HCT116 (cell line): ENCODE results near the gene ADM2.

ENCODE experiments used
- ATF3 ChIP-seq: IDR thresholded peaks from 2 replicates; pipeline ENCODE4 v1.6.1; 2012
- CTCF ChIP-seq, 3 experiments: fragments of 200-600 bp in 1 of 3; sonication (generic) in 1 of 3; IDR thresholded peaks in 2 of 3; conservative IDR thresholded peaks in 1 of 3; 2 replicates each; pipeline ENCODE4 v1.5.1; 2012 to 2017; ENCODE audit warnings: low read depth in 2 of 3, low read length in 2 of 3, antibody characterized with exemption in 1 of 3, borderline replicate concordance in 1 of 3, control low read depth in 1 of 3, mild to moderate bottlenecking in 1 of 3, mixed read lengths in 1 of 3, mixed run types in 1 of 3, moderate library complexity in 1 of 3; ENCODE audit not compliant: insufficient read depth in 1 of 3
- JUND ChIP-seq: IDR thresholded peaks from 2 replicates; pipeline ENCODE4 v1.6.1; 2012
- POLR2A ChIP-seq: IDR thresholded peaks from 2 replicates; pipeline ENCODE4 v1.7.0; 2011; ENCODE audit warnings: borderline replicate concordance; ENCODE audit not compliant: insufficient read depth, insufficient read length; ENCODE audit errors: extremely low read depth
- POLR2AphosphoS5 ChIP-seq: IDR thresholded peaks from 2 replicates; pipeline ENCODE4 v1.6.1; 2011; ENCODE audit warnings: mild to moderate bottlenecking, low read depth, low read length, moderate library complexity
- RAD21 ChIP-seq: IDR thresholded peaks from 2 replicates; pipeline ENCODE4 v1.6.1; 2012; ENCODE audit warnings: low read depth, mild to moderate bottlenecking
- SIN3A ChIP-seq: IDR thresholded peaks from 2 replicates; pipeline ENCODE4 v1.6.1; 2012; ENCODE audit warnings: low read depth
- YY1 ChIP-seq: IDR thresholded peaks from 2 replicates; pipeline ENCODE4 v1.6.1; 2011; ENCODE audit warnings: low read length, low read depth, moderate library complexity, mild to moderate bottlenecking; ENCODE audit not compliant: insufficient replicate concordance; ENCODE audit errors: extremely low read depth
- ZNF274 ChIP-seq: fragments of 200-500 bp; sonication (Bioruptor generic); IDR thresholded peaks from 2 replicates; pipeline ENCODE4 v1.6.1; 2014; ENCODE audit warnings: mild to moderate bottlenecking, low read depth, low read length, inconsistent platforms
- TF ChIP-seq, protein P1 (sequence below): IDR thresholded peaks from 2 replicates; pipeline ENCODE4 v1.6.1; 2012
- TF ChIP-seq, protein P2 (sequence below): IDR thresholded peaks from 2 replicates; pipeline ENCODE4 v1.6.1; 2012; ENCODE audit warnings: low read depth

- no peak for TF ChIP-seq CTCF (IDR thresholded peaks at IDR 0.05 in 2 of 3, conservative IDR thresholded peaks at IDR 0.05 in 1 of 3; ENCODE audit: borderline replicate concordance in 1 of 3, insufficient read depth in 1 of 3, low read depth in 2 of 3, low read length in 2 of 3)
- TF ChIP-seq POLR2AphosphoS5 = no peak
- no peak for TF ChIP-seq JUND
- TF ChIP-seq POLR2A = no peak
- no peak for TF ChIP-seq RAD21
- no peak for TF ChIP-seq ZNF274
- TF ChIP-seq, protein P1, sequence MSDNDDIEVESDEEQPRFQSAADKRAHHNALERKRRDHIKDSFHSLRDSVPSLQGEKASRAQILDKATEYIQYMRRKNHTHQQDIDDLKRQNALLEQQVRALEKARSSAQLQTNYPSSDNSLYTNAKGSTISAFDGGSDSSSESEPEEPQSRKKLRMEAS = no peak
- TF ChIP-seq, protein P2, sequence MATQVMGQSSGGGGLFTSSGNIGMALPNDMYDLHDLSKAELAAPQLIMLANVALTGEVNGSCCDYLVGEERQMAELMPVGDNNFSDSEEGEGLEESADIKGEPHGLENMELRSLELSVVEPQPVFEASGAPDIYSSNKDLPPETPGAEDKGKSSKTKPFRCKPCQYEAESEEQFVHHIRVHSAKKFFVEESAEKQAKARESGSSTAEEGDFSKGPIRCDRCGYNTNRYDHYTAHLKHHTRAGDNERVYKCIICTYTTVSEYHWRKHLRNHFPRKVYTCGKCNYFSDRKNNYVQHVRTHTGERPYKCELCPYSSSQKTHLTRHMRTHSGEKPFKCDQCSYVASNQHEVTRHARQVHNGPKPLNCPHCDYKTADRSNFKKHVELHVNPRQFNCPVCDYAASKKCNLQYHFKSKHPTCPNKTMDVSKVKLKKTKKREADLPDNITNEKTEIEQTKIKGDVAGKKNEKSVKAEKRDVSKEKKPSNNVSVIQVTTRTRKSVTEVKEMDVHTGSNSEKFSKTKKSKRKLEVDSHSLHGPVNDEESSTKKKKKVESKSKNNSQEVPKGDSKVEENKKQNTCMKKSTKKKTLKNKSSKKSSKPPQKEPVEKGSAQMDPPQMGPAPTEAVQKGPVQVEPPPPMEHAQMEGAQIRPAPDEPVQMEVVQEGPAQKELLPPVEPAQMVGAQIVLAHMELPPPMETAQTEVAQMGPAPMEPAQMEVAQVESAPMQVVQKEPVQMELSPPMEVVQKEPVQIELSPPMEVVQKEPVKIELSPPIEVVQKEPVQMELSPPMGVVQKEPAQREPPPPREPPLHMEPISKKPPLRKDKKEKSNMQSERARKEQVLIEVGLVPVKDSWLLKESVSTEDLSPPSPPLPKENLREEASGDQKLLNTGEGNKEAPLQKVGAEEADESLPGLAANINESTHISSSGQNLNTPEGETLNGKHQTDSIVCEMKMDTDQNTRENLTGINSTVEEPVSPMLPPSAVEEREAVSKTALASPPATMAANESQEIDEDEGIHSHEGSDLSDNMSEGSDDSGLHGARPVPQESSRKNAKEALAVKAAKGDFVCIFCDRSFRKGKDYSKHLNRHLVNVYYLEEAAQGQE = no peak
- TF ChIP-seq SIN3A = no peak
- TF ChIP-seq ATF3 = no peak
- TF ChIP-seq YY1 = no peak
These were observed 6.1 kb downstream of the ADM2 start for GRCh38 chr22:50487290-50488005.
